GM12878 (cell line): Measurements from ENCODE around the gene COX6B2.

ENCODE experiments used
- POLR2A ChIP-seq: IDR thresholded peaks from 2 replicates; pipeline ENCODE4 v1.6.1; 2011; ENCODE audit warnings: low read depth, mild to moderate bottlenecking, low read length
- RCOR1 ChIP-seq: conservative IDR thresholded peaks from 2 replicates; pipeline ENCODE4 v1.6.1; 2012; ENCODE audit warnings: low read depth, low read length, improper control_type of control experiment
- RELB ChIP-seq: fragments of 450-650 bp; IDR thresholded peaks from 2 replicates; pipeline ENCODE4 v1.6.1; 2017; ENCODE audit warnings: low read depth, mild to moderate bottlenecking, moderate library complexity
- TF ChIP-seq, protein P1 (sequence below), 3 experiments: IDR thresholded peaks in 2 of 3; conservative IDR thresholded peaks in 1 of 3; 2 replicates each; pipeline ENCODE4 v1.5.1; 2011; ENCODE audit warnings: low read depth in 3 of 3, low read length in 3 of 3, mild to moderate bottlenecking in 3 of 3, control low read depth in 2 of 3, moderate library complexity in 2 of 3, inconsistent platforms in 1 of 3, mixed read lengths in 1 of 3; ENCODE audit not compliant: control insufficient read depth in 2 of 3, insufficient read depth in 1 of 3; ENCODE audit errors: extremely low read depth in 1 of 3
- TF ChIP-seq, protein P2 (sequence below): IDR thresholded peaks from 2 replicates; pipeline ENCODE4 v1.6.1; 2012; ENCODE audit warnings: low read length, inconsistent platforms

- TF ChIP-seq POLR2A: no peak
- TF ChIP-seq, protein P1, sequence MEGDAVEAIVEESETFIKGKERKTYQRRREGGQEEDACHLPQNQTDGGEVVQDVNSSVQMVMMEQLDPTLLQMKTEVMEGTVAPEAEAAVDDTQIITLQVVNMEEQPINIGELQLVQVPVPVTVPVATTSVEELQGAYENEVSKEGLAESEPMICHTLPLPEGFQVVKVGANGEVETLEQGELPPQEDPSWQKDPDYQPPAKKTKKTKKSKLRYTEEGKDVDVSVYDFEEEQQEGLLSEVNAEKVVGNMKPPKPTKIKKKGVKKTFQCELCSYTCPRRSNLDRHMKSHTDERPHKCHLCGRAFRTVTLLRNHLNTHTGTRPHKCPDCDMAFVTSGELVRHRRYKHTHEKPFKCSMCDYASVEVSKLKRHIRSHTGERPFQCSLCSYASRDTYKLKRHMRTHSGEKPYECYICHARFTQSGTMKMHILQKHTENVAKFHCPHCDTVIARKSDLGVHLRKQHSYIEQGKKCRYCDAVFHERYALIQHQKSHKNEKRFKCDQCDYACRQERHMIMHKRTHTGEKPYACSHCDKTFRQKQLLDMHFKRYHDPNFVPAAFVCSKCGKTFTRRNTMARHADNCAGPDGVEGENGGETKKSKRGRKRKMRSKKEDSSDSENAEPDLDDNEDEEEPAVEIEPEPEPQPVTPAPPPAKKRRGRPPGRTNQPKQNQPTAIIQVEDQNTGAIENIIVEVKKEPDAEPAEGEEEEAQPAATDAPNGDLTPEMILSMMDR (IDR thresholded peaks at IDR 0.05 in 2 of 3, conservative IDR thresholded peaks at IDR 0.05 in 1 of 3; ENCODE audit: control insufficient read depth in 2 of 3, extremely low read depth in 1 of 3, insufficient read depth in 1 of 3, low read depth in 3 of 3, low read length in 3 of 3): no peak
- no peak for TF ChIP-seq RELB
- TF ChIP-seq, protein P2, sequence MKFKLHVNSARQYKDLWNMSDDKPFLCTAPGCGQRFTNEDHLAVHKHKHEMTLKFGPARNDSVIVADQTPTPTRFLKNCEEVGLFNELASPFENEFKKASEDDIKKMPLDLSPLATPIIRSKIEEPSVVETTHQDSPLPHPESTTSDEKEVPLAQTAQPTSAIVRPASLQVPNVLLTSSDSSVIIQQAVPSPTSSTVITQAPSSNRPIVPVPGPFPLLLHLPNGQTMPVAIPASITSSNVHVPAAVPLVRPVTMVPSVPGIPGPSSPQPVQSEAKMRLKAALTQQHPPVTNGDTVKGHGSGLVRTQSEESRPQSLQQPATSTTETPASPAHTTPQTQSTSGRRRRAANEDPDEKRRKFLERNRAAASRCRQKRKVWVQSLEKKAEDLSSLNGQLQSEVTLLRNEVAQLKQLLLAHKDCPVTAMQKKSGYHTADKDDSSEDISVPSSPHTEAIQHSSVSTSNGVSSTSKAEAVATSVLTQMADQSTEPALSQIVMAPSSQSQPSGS: no peak
- no peak for TF ChIP-seq RCOR1
These were observed 2.5 kb downstream of the COX6B2 start for GRCh38 chr19:55352040-55352439.
